Progenitor cell of endocrine pancreas (in vitro differentiated cells): ENCODE data around the gene B3GALNT2. TPM values are rescaled to one million over a fixed set of nuclear protein-coding genes. Genes with fewer than 3 reads are reported as not detected.
"Not testable (repeated sequence)": the region's sequence is repeated elsewhere in the genome, so short reads cannot be mapped to it uniquely, and the experiment has no call there.

Experiments used
- DNase-seq: peaks from one replicate; pipeline ENCODE4 v3.0.0; 2021; ENCODE audit warnings: low spot score; ENCODE audit not compliant: unreplicated experiment
- H3K27ac Mint-ChIP-seq: 2 replicates; pipeline ENCODE4 v1.8.0; 2021; ENCODE audit warnings: mild to moderate bottlenecking, moderate library complexity, mixed read lengths
- H3K27me3 Mint-ChIP-seq: 2 replicates; pipeline ENCODE4 v1.8.0; 2021; ENCODE audit warnings: mixed read lengths
- H3K36me3 Mint-ChIP-seq: 2 replicates; pipeline ENCODE4 v1.8.0; 2022; ENCODE audit warnings: mixed read lengths; ENCODE audit not compliant: insufficient read depth
- H3K4me1 Mint-ChIP-seq: 2 replicates; pipeline ENCODE4 v1.8.0; 2021; ENCODE audit warnings: low read depth, mixed read lengths
- H3K4me3 Mint-ChIP-seq: 2 replicates; pipeline ENCODE4 v1.8.0; 2021; ENCODE audit warnings: low read depth, mild to moderate bottlenecking, moderate library complexity, mixed read lengths
- H3K9me3 Mint-ChIP-seq: 2 replicates; pipeline ENCODE4 v1.8.0; 2021; ENCODE audit warnings: low read depth, mixed read lengths
- total RNA-seq: library from RNA; stranded (reverse); gene quantifications from 2 replicates; pipeline ENCODE4 v1.2.1, GENCODE V29; 2021
- TF ChIP-seq, protein P1 (sequence below): fragments of 200-600 bp; sonication (generic); IDR thresholded peaks from one replicate; pipeline ENCODE4 v1.5.0; 2021; ENCODE audit warnings: antibody characterized with exemption, mild to moderate bottlenecking; ENCODE audit not compliant: unreplicated experiment

Gene B3GALNT2
- total RNA-seq, 1 donor from 2014 or later = 49.6 TPM

DNA sequence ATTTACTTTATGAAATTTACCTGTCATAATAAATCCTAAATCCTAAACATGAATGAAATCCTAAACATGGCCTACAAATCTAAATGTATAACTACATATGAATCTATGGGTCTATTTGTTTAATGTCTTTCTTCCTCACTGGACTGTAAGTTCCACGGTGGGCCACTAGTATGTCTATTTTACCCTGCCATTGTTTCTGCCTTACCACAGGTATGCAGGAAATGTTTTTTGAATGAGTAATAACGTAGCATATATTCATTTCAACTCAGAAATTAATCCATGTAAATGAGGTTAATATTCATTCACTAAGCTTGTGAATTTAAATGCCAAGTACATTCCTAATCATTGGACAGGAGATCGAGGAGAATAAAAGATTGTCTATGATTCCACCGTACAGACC is 35.3 kb downstream of the B3GALNT2 start:
- H3K4me1 Mint-ChIP-seq = no peaks in the 10 kb centered on the region
- H3K27me3 Mint-ChIP-seq = no peaks in the 10 kb centered on the region
- TF ChIP-seq, protein P1, sequence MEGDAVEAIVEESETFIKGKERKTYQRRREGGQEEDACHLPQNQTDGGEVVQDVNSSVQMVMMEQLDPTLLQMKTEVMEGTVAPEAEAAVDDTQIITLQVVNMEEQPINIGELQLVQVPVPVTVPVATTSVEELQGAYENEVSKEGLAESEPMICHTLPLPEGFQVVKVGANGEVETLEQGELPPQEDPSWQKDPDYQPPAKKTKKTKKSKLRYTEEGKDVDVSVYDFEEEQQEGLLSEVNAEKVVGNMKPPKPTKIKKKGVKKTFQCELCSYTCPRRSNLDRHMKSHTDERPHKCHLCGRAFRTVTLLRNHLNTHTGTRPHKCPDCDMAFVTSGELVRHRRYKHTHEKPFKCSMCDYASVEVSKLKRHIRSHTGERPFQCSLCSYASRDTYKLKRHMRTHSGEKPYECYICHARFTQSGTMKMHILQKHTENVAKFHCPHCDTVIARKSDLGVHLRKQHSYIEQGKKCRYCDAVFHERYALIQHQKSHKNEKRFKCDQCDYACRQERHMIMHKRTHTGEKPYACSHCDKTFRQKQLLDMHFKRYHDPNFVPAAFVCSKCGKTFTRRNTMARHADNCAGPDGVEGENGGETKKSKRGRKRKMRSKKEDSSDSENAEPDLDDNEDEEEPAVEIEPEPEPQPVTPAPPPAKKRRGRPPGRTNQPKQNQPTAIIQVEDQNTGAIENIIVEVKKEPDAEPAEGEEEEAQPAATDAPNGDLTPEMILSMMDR = no peak
- no peak overlapping the region for H3K27ac Mint-ChIP-seq
- no peaks in the 10 kb centered on the region for H3K9me3 Mint-ChIP-seq
- H3K36me3 Mint-ChIP-seq = peaks cover 26% of the 10 kb centered on the region
- no peak overlapping the region for H3K4me3 Mint-ChIP-seq
- no peak for DNase-seq

DNA sequence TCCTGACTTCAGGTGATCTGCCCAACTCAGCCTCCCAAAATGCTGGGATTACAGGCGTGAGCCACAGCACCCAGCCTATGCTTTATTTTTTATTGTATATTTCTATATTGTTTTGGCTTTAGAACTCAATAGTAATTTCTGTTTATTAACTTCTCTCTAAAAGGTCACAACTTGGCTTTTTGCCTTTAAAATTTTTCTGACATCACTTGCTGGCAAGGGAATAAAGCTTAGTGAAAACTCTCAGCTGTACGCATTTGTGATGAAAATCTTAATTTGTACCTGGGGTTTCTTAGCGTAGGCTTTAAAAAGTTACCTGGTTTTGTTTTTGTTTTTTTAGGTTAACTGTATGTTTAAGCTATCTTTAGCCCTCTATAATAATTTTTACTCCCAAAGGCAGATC is 36.2 kb downstream of the B3GALNT2 start:
- no peaks in the 10 kb centered on the region for H3K9me3 Mint-ChIP-seq
- H3K27me3 Mint-ChIP-seq = no peaks in the 10 kb centered on the region
- no peak for DNase-seq
- H3K27ac Mint-ChIP-seq = no peak overlapping the region
- TF ChIP-seq, protein P1 = no peak
- H3K4me3 Mint-ChIP-seq = no peak overlapping the region
- H3K36me3 Mint-ChIP-seq = peaks cover 28% of the 10 kb centered on the region
- no peaks in the 10 kb centered on the region for H3K4me1 Mint-ChIP-seq

DNA sequence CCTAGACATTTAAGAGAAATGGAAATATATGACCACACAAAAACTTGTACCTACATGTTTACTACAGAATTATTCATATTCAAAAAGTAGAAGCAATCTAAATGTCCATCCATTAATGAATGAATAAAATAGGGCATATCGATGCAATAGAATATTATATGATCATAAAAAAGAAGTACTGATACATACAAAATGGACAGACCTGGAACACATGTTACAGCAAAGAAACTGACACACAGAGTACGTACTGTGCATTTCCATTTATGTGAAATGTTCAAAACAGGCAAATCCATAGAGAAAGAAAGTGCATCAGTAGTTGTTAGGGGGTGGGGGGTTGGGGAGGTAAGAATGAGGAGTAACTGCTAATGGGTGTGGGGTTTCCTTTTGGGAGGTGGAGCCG is 39.2 kb downstream of the B3GALNT2 start:
- Mint-ChIP-seq H3K27me3 (no peaks in the 10 kb centered on the region), H3K36me3 (peaks cover 30% of the 10 kb centered on the region), H3K27ac (no peak overlapping the region), H3K9me3 (no peaks in the 10 kb centered on the region), H3K4me3 (no peak overlapping the region), H3K4me1 (no peaks in the 10 kb centered on the region)
- TF ChIP-seq, protein P1 = no peak
- DNase-seq = no peak

DNA sequence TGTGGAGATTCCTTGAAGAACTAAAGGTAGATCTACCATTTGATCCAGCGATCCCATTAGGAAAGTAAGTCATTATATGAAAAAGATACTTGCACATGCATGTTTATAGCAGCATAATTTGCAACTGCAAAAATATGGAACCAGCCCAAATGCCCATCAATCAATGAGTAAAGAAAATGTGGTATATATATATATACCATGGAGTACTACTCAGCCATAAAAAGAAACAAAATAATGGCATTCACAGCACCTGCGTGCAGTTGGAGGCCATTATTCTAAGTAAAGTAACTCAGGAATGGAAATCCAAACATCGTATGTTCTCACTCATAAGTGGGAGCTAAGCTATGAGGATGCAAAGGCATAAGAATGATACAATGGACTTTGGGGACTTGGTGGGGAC is 41.4 kb downstream of the B3GALNT2 start:
- H3K4me1 Mint-ChIP-seq, H3K9me3 Mint-ChIP-seq, H3K27ac Mint-ChIP-seq, H3K27me3 Mint-ChIP-seq, H3K4me3 Mint-ChIP-seq, DNase-seq: not testable (repeated sequence)
- peaks cover 24% of the 10 kb centered on the region for H3K36me3 Mint-ChIP-seq

DNA sequence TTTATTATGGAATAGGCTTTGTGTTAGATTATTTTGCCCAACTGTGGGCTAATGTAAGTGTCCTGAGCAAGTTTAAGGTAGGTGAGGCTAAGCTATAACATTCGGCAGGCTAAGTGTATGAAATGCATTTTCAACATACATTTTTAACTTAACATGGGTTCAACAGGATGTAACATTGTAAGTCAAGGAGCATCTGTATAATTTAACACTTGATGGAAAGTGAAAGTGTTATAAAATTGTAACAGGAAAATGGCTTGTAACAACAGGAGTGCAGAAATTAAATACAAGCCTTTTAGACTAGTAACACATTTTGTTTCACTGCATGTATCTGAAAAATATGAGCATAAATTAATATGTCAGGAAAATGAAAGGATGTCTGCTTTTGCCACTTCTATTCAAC is 42.3 kb downstream of the B3GALNT2 start:
- DNase-seq = no peak
- Mint-ChIP-seq H3K9me3 (no peaks in the 10 kb centered on the region), H3K4me1 (no peaks in the 10 kb centered on the region), H3K27me3 (no peaks in the 10 kb centered on the region), H3K4me3 (no peak overlapping the region), H3K27ac (no peak overlapping the region), H3K36me3 (peaks cover 24% of the 10 kb centered on the region)
- TF ChIP-seq, protein P1 = no peak

DNA sequence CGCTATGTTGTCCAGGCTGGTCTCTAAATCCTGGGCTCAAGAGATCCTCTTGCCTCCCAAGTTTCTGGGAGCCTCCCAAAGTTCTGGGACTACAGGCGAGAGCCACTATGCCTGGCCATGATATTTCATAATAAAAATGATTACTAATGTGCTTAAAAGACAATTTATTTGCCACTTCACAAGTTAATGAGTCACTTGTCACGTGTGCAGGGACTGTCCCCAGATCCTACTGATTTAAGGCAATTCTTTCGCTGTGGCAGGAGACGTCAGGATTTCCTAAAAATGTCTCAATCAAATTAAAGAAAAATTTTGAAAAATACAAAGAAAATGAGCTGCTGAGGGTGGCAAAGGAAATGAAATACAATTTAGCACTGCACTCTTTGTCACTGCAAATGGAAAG is 43.5 kb downstream of the B3GALNT2 start:
- TF ChIP-seq, protein P1 = no peak
- Mint-ChIP-seq H3K27me3 (no peaks in the 10 kb centered on the region), H3K27ac (no peak overlapping the region), H3K4me1 (peaks cover 5% of the 10 kb centered on the region), H3K4me3 (no peak overlapping the region), H3K36me3 (peaks cover 23% of the 10 kb centered on the region), H3K9me3 (no peaks in the 10 kb centered on the region)
- DNase-seq = no peak

DNA sequence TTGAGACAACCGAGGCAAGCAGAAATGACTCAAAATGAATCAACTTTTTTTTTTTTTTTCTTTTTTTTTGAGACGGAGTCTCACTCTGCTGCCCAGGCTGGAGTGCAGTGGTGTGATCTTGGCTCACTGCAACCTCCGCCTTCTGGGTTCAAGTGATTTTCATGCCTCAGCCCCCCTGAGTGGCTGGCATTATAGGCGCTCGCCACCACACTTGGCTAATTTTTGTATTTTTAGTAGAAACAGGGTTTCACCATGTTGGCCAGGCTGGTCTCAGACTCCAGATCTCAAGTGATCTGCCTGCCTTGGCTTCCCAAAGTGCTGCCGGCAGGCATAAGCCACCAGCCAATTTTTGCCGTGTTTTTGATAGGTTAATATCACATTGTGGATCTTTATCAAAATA is 46.4 kb downstream of the B3GALNT2 start:
- not testable (repeated sequence) for H3K9me3 Mint-ChIP-seq, H3K27ac Mint-ChIP-seq, DNase-seq, H3K27me3 Mint-ChIP-seq, H3K4me1 Mint-ChIP-seq, H3K36me3 Mint-ChIP-seq, H3K4me3 Mint-ChIP-seq
